PFSK-1 (cell line): ENCODE results near the gene CHDH.

ENCODE experiments used
- POLR2AphosphoS5 ChIP-seq: IDR thresholded peaks from 2 replicates; pipeline ENCODE4 v1.6.1; 2012; ENCODE audit warnings: low read depth, mild to moderate bottlenecking, control low read depth, low read length, moderate library complexity
- TAF1 ChIP-seq: IDR thresholded peaks from 2 replicates; pipeline ENCODE4 v1.6.1; 2012; ENCODE audit warnings: low read length, control low read depth, borderline replicate concordance; ENCODE audit not compliant: insufficient read depth

DNA sequence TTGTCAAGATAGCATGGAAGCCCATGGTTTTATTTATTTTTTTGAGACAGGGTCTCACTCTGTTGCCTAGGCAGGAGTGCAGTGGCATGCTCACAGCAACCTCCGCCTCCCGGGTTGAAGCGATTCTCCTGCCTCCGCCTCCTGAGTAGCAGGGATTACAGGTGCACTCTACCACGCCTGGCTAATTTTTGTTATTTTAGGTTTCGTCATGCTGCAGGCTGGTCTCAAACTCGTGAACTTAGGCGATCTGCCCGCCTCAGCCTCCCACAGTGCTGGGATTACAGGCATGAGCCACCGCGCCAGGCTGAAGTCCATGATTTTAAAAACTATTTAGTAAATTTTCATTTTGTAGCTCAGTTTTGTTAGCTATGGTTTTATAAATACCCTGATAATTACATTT lies 38.4 kb upstream of the CHDH start:
- TF ChIP-seq POLR2AphosphoS5 (no peak), TAF1 (no peak)
